22Rv1 (cell line): ENCODE measurements around the gene HTRA3.

Experiments used
- ZFX ChIP-seq: fragments of 450-650 bp; IDR thresholded peaks from 2 replicates; pipeline ENCODE4 v1.6.1; 2017; ENCODE audit warnings: antibody characterized with exemption, borderline replicate concordance
- TF ChIP-seq, protein P1 (sequence below): fragments of 450-650 bp; IDR thresholded peaks from 2 replicates; pipeline ENCODE4 v1.5.1; 2017; ENCODE audit warnings: mild to moderate bottlenecking

DNA sequence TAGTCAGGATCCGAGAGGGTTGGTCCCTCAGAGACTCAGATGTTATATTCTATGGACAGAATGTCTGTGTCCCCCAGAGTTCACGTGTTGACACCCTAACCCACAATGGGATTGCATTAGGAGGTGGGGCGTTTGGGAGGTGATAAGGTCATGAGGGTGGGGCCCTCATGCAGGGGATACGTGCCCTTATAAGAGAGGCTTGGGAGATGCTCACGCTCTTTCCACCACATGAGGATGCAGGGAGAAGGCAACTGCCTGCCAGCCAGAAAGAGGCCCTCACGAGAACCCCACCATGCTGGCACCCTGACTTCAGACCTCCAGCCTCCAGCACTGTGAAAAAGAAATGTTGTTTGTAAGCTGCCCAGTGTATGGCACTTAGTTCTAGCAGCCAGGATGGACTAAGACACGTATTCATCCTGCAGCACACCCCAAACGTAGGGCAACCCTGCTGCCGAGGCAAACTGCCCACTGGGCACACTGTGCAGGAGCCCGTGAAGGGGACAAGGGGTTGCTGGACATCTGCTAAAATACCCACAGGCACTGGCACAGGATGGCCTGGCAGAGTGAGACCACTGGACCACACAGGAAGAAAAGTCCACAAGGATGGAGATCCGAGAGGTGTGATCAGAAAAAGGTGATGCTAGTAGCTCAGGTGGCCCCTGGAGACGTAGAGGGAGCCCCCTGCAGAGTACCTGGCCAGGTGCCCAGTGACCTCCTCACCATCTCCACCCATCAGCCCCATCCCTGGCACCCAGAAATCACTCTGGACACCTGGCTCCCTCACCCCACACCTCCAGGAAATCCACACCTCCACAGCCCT is 62.7 kb downstream of the HTRA3 start:
- TF ChIP-seq, protein P1, sequence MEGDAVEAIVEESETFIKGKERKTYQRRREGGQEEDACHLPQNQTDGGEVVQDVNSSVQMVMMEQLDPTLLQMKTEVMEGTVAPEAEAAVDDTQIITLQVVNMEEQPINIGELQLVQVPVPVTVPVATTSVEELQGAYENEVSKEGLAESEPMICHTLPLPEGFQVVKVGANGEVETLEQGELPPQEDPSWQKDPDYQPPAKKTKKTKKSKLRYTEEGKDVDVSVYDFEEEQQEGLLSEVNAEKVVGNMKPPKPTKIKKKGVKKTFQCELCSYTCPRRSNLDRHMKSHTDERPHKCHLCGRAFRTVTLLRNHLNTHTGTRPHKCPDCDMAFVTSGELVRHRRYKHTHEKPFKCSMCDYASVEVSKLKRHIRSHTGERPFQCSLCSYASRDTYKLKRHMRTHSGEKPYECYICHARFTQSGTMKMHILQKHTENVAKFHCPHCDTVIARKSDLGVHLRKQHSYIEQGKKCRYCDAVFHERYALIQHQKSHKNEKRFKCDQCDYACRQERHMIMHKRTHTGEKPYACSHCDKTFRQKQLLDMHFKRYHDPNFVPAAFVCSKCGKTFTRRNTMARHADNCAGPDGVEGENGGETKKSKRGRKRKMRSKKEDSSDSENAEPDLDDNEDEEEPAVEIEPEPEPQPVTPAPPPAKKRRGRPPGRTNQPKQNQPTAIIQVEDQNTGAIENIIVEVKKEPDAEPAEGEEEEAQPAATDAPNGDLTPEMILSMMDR: no peak
- TF ChIP-seq ZFX: no peak
